Progenitor cell of endocrine pancreas (in vitro differentiated cells): Measurements from ENCODE around the gene FCHSD2. TPM values are rescaled to one million over a fixed set of nuclear protein-coding genes. Genes with fewer than 3 reads are reported as not detected.

ENCODE experiments used
- DNase-seq: peaks from one replicate; pipeline ENCODE4 v3.0.0; 2021; ENCODE audit warnings: low spot score; ENCODE audit not compliant: unreplicated experiment
- H3K27ac Mint-ChIP-seq: 2 replicates; pipeline ENCODE4 v1.8.0; 2021; ENCODE audit warnings: mild to moderate bottlenecking, moderate library complexity, mixed read lengths
- H3K27me3 Mint-ChIP-seq: 2 replicates; pipeline ENCODE4 v1.8.0; 2021; ENCODE audit warnings: mixed read lengths
- H3K36me3 Mint-ChIP-seq: 2 replicates; pipeline ENCODE4 v1.8.0; 2022; ENCODE audit warnings: mixed read lengths; ENCODE audit not compliant: insufficient read depth
- H3K4me1 Mint-ChIP-seq: 2 replicates; pipeline ENCODE4 v1.8.0; 2021; ENCODE audit warnings: low read depth, mixed read lengths
- H3K4me3 Mint-ChIP-seq: 2 replicates; pipeline ENCODE4 v1.8.0; 2021; ENCODE audit warnings: low read depth, mild to moderate bottlenecking, moderate library complexity, mixed read lengths
- H3K9me3 Mint-ChIP-seq: 2 replicates; pipeline ENCODE4 v1.8.0; 2021; ENCODE audit warnings: low read depth, mixed read lengths
- total RNA-seq: library from RNA; stranded (reverse); gene quantifications from 2 replicates; pipeline ENCODE4 v1.2.1, GENCODE V29; 2021
- TF ChIP-seq, protein P1 (sequence below): fragments of 200-600 bp; sonication (generic); IDR thresholded peaks from one replicate; pipeline ENCODE4 v1.5.0; 2021; ENCODE audit warnings: antibody characterized with exemption, mild to moderate bottlenecking; ENCODE audit not compliant: unreplicated experiment

FCHSD2 gene
- total RNA-seq, 1 donor from 2014 or later, result 35.4 TPM

- DNase-seq, result no peak
- Mint-ChIP-seq H3K27ac (no peak overlapping the region), H3K27me3 (no peaks in the 10 kb centered on the region), H3K4me3 (no peak overlapping the region), H3K36me3 (peaks cover 3% of the 10 kb centered on the region), H3K4me1 (no peaks in the 10 kb centered on the region), H3K9me3 (no peaks in the 10 kb centered on the region)
- TF ChIP-seq, protein P1, sequence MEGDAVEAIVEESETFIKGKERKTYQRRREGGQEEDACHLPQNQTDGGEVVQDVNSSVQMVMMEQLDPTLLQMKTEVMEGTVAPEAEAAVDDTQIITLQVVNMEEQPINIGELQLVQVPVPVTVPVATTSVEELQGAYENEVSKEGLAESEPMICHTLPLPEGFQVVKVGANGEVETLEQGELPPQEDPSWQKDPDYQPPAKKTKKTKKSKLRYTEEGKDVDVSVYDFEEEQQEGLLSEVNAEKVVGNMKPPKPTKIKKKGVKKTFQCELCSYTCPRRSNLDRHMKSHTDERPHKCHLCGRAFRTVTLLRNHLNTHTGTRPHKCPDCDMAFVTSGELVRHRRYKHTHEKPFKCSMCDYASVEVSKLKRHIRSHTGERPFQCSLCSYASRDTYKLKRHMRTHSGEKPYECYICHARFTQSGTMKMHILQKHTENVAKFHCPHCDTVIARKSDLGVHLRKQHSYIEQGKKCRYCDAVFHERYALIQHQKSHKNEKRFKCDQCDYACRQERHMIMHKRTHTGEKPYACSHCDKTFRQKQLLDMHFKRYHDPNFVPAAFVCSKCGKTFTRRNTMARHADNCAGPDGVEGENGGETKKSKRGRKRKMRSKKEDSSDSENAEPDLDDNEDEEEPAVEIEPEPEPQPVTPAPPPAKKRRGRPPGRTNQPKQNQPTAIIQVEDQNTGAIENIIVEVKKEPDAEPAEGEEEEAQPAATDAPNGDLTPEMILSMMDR, result no peak
These were observed 336.9 kb downstream of the FCHSD2 start for GRCh38 chr11:72805216-72805615.

- TF ChIP-seq, protein P1, result no peak
- no peaks in the 10 kb centered on the region for H3K9me3 Mint-ChIP-seq
These were observed 339.3 kb downstream of the FCHSD2 start for GRCh38 chr11:72802822-72803221.

GRCh38 chr11:72799441-72799840 lies 342.7 kb downstream of the FCHSD2 start:
- TF ChIP-seq, protein P1, result no peak
- Mint-ChIP-seq H3K4me3 (no peak overlapping the region), H3K36me3 (no peaks in the 10 kb centered on the region), H3K9me3 (no peaks in the 10 kb centered on the region), H3K27ac (no peak overlapping the region), H3K27me3 (no peaks in the 10 kb centered on the region), H3K4me1 (peaks cover 7% of the 10 kb centered on the region)
- no peak for DNase-seq

More at GRCh38 chr11:72802822-72803221, 339.3 kb downstream of the FCHSD2 start:
- H3K27ac Mint-ChIP-seq, result no peak overlapping the region
- H3K36me3 Mint-ChIP-seq, result no peaks in the 10 kb centered on the region
- H3K4me3 Mint-ChIP-seq, result no peak overlapping the region
- peaks cover 2% of the 10 kb centered on the region for H3K4me1 Mint-ChIP-seq
- no peaks in the 10 kb centered on the region for H3K27me3 Mint-ChIP-seq
- no peak for DNase-seq

DNA sequence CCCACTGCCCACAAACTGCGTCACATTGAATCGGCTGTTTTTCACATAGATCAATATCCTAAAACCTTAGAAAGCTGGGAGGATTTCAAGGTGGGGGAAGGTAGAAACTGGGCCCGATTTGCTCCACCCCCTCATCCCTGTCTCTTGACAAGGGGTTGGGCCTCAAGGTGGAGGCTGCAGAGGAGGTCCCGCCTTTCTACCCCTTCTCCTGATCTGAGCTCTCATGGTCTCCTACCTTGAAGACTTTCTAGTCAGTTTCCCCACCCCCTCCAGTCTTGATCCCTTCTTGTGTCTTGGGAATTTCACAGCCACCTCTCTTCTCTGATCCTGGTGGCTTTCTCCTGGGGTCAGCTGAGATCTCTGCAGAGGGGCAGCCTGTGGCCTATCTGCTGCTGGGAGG lies 343.8 kb downstream of the FCHSD2 start:
- TF ChIP-seq, protein P1, result no peak
- H3K4me1 Mint-ChIP-seq, result peaks cover 12% of the 10 kb centered on the region
- H3K36me3 Mint-ChIP-seq, result no peaks in the 10 kb centered on the region
- no peaks in the 10 kb centered on the region for H3K9me3 Mint-ChIP-seq
- DNase-seq, result no peak
- peak overlapping the region; percentile 2 for H3K27ac Mint-ChIP-seq
- H3K4me3 Mint-ChIP-seq, result no peak overlapping the region
- H3K27me3 Mint-ChIP-seq, result no peaks in the 10 kb centered on the region

GRCh38 chr11:72793425-72794367 lies 348.4 kb downstream of the FCHSD2 start, which contains the start of gene STARD10:
Gene STARD10 (minus strand): TSS chr11:72794047. CDS start chr11:72781181, 12,866 bp downstream.
- Mint-ChIP-seq H3K27ac (peak within 1 kb of the TSS; percentile 99), H3K27me3 (no peaks in the 10 kb centered on the region), H3K9me3 (no peaks in the 10 kb centered on the region), H3K4me3 (peak within 1 kb of the TSS; percentile 100), H3K4me1 (peaks cover 12% of the 10 kb centered on the region), H3K36me3 (no peaks in the 10 kb centered on the region)
- TF ChIP-seq, protein P1, result peak; percentile 98
- DNase-seq, result peak; percentile 91
